Cardiac muscle cell (in vitro differentiated cells and primary cell): ENCODE data around the gene CSRNP3. TPM values are rescaled to one million over a fixed set of nuclear protein-coding genes. Genes with fewer than 3 reads are reported as not detected.

Experiments
- DNase-seq, 2 donors: peaks; one replicate each; pipeline versions ENCODE4 v3.0.0 to v3.0.0-alpha.2; 2010 to 2017; ENCODE audit warnings: low read depth in 1 of 2, low spot score in 1 of 2
- H3K27ac ChIP-seq: fragments of 200-600 bp; sonication (generic); 2 replicates; pipeline ENCODE4 v1.5.1; 2016
- H3K27me3 ChIP-seq: fragments of 200-600 bp; sonication (generic); 2 replicates; pipeline ENCODE4 v1.6.0; 2016; ENCODE audit warnings: control low read depth
- H3K36me3 ChIP-seq: fragments of 200-600 bp; sonication (generic); 2 replicates; pipeline ENCODE4 v1.5.1; 2016; ENCODE audit warnings: control low read depth
- H3K4me1 ChIP-seq: fragments of 200-600 bp; sonication (generic); 2 replicates; pipeline ENCODE4 v1.8.1; 2017; ENCODE audit warnings: low read depth, mild to moderate bottlenecking, mixed run types
- H3K4me3 ChIP-seq: fragments of 200-600 bp; sonication (generic); 2 replicates; pipeline ENCODE4 v1.5.1; 2016; ENCODE audit warnings: mild to moderate bottlenecking
- H3K9me3 ChIP-seq: fragments of 200-600 bp; sonication (generic); 2 replicates; pipeline ENCODE4 v1.5.1; 2017; ENCODE audit warnings: low read depth, mild to moderate bottlenecking, control low read depth
- polyA plus RNA-seq: library from polyadenylated mRNA; unstranded; fragments of >200 nt; fragmentation: Nextera tagmentation; extraction: Ambion mirVana; gene quantifications from 2 replicates; pipeline ENCODE4 v1.2.1, GENCODE V29; 2016
- total RNA-seq: library from RNA; depleted of rRNA; stranded (reverse); fragments of >200 nt; gene quantifications from 2 replicates; pipeline ENCODE4 v1.2.3, GENCODE V29; 2016
- TF ChIP-seq, protein P1 (sequence below): IDR thresholded peaks from 2 replicates; pipeline ENCODE4 v1.5.1; 2012; ENCODE audit warnings: low read depth, mild to moderate bottlenecking, low read length

Gene CSRNP3
- total and polyA plus RNA-seq, 2 experiments from 2014 or later = 11.5 to 13.8 TPM

- no peak overlapping the region for H3K4me3 ChIP-seq
- no peak overlapping the region for H3K27ac ChIP-seq
- DNase-seq = no peak
- peaks cover 22% of the 10 kb centered on the region for H3K27me3 ChIP-seq
- H3K4me1 ChIP-seq = no peaks in the 10 kb centered on the region
- H3K9me3 ChIP-seq = no peaks in the 10 kb centered on the region
- H3K36me3 ChIP-seq = no peaks in the 10 kb centered on the region
- TF ChIP-seq, protein P1, sequence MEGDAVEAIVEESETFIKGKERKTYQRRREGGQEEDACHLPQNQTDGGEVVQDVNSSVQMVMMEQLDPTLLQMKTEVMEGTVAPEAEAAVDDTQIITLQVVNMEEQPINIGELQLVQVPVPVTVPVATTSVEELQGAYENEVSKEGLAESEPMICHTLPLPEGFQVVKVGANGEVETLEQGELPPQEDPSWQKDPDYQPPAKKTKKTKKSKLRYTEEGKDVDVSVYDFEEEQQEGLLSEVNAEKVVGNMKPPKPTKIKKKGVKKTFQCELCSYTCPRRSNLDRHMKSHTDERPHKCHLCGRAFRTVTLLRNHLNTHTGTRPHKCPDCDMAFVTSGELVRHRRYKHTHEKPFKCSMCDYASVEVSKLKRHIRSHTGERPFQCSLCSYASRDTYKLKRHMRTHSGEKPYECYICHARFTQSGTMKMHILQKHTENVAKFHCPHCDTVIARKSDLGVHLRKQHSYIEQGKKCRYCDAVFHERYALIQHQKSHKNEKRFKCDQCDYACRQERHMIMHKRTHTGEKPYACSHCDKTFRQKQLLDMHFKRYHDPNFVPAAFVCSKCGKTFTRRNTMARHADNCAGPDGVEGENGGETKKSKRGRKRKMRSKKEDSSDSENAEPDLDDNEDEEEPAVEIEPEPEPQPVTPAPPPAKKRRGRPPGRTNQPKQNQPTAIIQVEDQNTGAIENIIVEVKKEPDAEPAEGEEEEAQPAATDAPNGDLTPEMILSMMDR = no peak
These were observed 91.0 kb downstream of the CSRNP3 start for GRCh38 chr2:165560377-165560988.

DNA sequence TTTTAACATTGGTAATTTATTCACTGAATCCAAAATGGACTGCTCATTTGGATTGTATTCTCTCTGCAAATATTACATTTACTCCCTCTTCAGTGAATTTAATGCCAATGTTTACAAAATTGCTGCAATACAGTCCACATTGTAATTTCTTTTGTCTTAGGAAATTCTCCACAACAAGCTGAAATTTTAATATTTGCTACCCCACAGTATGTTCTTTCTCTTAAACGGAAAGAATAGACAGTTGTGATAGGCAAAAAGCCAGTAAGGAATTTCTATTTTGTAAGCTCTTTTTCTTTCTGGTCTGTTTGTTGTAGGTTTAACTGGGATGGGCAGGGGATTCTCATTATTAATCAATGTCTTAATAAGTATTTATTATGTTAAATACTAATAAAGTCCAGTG, 92.0 kb downstream of the CSRNP3 start:
- TF ChIP-seq, protein P1 = no peak
- no peak for DNase-seq
- no peaks in the 10 kb centered on the region for H3K4me1 ChIP-seq
- H3K27me3 ChIP-seq = peaks cover 22% of the 10 kb centered on the region
- H3K36me3 ChIP-seq = no peaks in the 10 kb centered on the region
- H3K4me3 ChIP-seq = no peak overlapping the region
- H3K27ac ChIP-seq = no peak overlapping the region
- no peaks in the 10 kb centered on the region for H3K9me3 ChIP-seq

DNA sequence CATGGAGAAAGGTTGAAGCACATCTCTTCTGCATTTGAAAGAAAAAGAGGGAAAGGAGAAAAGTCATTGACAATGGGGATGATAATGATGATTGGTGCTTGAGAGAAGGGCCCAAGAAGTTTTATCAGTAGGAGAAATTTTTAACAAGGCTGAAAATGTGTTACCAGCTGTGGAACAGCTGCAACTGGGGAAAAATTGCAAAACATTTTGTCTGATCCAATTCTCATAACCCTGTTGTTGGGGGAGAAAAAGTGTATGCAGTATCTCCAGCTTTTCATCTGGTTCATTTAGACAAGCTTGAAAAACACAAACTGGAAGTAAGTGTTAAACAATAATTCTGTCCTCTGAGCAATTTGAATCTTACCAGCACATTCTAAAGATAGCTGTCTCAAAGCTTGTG, 92.7 kb downstream of the CSRNP3 start:
- no peak overlapping the region for H3K4me3 ChIP-seq
- no peaks in the 10 kb centered on the region for H3K36me3 ChIP-seq
- TF ChIP-seq, protein P1 = no peak
- H3K9me3 ChIP-seq = no peaks in the 10 kb centered on the region
- peaks cover 27% of the 10 kb centered on the region for H3K27me3 ChIP-seq
- H3K4me1 ChIP-seq = no peaks in the 10 kb centered on the region
- peak in 1 of 2 donors; percentile 11 for DNase-seq
- H3K27ac ChIP-seq = no peak overlapping the region

GRCh38 chr2:165563468-165564225, 94.1 kb downstream of the CSRNP3 start:
- H3K36me3 ChIP-seq = no peaks in the 10 kb centered on the region
- TF ChIP-seq, protein P1 = peak; percentile 7
- no peak overlapping the region for H3K27ac ChIP-seq
- no peaks in the 10 kb centered on the region for H3K9me3 ChIP-seq
- peak in 1 of 2 donors; percentile 32 for DNase-seq
- peaks cover 27% of the 10 kb centered on the region for H3K27me3 ChIP-seq
- no peak overlapping the region for H3K4me3 ChIP-seq
- peaks cover 4% of the 10 kb centered on the region for H3K4me1 ChIP-seq

DNA sequence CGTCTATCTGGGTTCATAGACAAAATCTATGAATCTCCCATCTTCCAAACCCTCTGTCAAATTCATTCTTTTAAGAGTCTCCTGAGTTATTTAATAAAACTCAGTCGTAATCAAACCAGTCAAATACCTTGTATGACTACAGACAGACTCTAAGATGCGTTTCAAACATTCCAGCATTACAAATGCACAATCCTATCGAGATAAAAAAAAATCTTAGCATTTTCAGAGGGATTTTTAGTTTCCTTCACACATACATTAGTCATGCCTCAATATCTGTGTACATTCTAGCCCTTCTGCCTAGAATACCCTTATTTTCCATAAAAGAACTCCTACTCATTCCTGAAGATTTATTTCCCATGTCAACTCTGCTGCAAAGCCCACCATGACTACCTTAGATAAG, 96.5 kb downstream of the CSRNP3 start:
- H3K27ac ChIP-seq = no peak overlapping the region
- peaks cover 5% of the 10 kb centered on the region for H3K4me1 ChIP-seq

More for the DNA sequence above, 96.5 kb downstream of the CSRNP3 start:
- TF ChIP-seq, protein P1 = no peak
- Histone ChIP-seq H3K27me3 (peaks cover 27% of the 10 kb centered on the region), H3K36me3 (no peaks in the 10 kb centered on the region), H3K4me3 (no peak overlapping the region), H3K9me3 (no peaks in the 10 kb centered on the region)
- no peak for DNase-seq
